ENCODE results near the gene HS1BP3.

- no peak for TF ChIP-seq CTCF (IDR thresholded peaks at IDR 0.05)
- TF ChIP-seq POLR2A (IDR thresholded peaks at IDR 0.05) = no peak
These were observed 21.5 kb upstream of the HS1BP3 start for GRCh38 chr2:20672201-20672951.

Data from lower leg skin (tissue), 3 donors.